NCI-H2029 treated with DMSO at 0.1 percent for 48 hours (cell line): ENCODE measurements around the gene PPP6R2.
"Not testable (repeated sequence)": the region's sequence is repeated elsewhere in the genome, so short reads cannot be mapped to it uniquely, and the experiment has no call there.

ENCODE experiments used
- DNase-seq: peaks from one replicate; lab custom pipeline; 2025; lab: John Stamatoyannopoulos, UW

Gene PPP6R2

GRCh38 chr22:50346470-50346869 lies 3.3 kb downstream of the PPP6R2 start:
- no peak for DNase-seq

GRCh38 chr22:50347157-50347556 lies 4.0 kb downstream of the PPP6R2 start:
- DNase-seq: no peak

GRCh38 chr22:50348058-50348457 lies 4.9 kb downstream of the PPP6R2 start:
- DNase-seq: no peak

- no peak for DNase-seq
Measured at GRCh38 chr22:50356186-50356585, 13.1 kb downstream of the PPP6R2 start.

GRCh38 chr22:50357222-50357621 lies 14.1 kb downstream of the PPP6R2 start:
- DNase-seq: no peak

- DNase-seq: no peak
Measured at GRCh38 chr22:50357756-50358155, 14.6 kb downstream of the PPP6R2 start.

- DNase-seq: no peak
Measured at GRCh38 chr22:50360578-50360977, 17.5 kb downstream of the PPP6R2 start.

GRCh38 chr22:50361222-50361621 lies 18.1 kb downstream of the PPP6R2 start:
- DNase-seq: no peak

- no peak for DNase-seq
Measured at GRCh38 chr22:50361688-50362087, 18.6 kb downstream of the PPP6R2 start.

GRCh38 chr22:50363166-50363802 lies 20.2 kb downstream of the PPP6R2 start:
- no peak for DNase-seq

GRCh38 chr22:50363803-50364194 lies 20.7 kb downstream of the PPP6R2 start:
- not testable (repeated sequence) for DNase-seq

GRCh38 chr22:50367778-50368500 lies 24.8 kb downstream of the PPP6R2 start:
- no peak for DNase-seq

- no peak for DNase-seq
Measured at GRCh38 chr22:50371101-50371648, 28.0 kb downstream of the PPP6R2 start.

GRCh38 chr22:50376085-50376651 lies 33.0 kb downstream of the PPP6R2 start:
- no peak for DNase-seq

- DNase-seq: not testable (repeated sequence)
Measured at GRCh38 chr22:50381021-50381555, 38.0 kb downstream of the PPP6R2 start.

GRCh38 chr22:50396751-50397370 lies 53.7 kb downstream of the PPP6R2 start:
- DNase-seq: no peak

GRCh38 chr22:50397371-50398060 lies 54.4 kb downstream of the PPP6R2 start:
- not testable (repeated sequence) for DNase-seq

- no peak for DNase-seq
Measured at GRCh38 chr22:50398831-50399648, 55.9 kb downstream of the PPP6R2 start.

GRCh38 chr22:50399751-50400331 lies 56.7 kb downstream of the PPP6R2 start:
- no peak for DNase-seq

GRCh38 chr22:50400406-50400805 lies 57.3 kb downstream of the PPP6R2 start:
- DNase-seq: no peak
